Limb (tissue), 2 donors: ENCODE data around the gene MPDZ.

Experiments used
- DNase-seq, 2 donors: peaks; one replicate each; pipeline ENCODE4 v3.0.0-alpha.2; 2016; ENCODE audit errors: extremely low spot score in 2 of 2

Gene MPDZ

DNA sequence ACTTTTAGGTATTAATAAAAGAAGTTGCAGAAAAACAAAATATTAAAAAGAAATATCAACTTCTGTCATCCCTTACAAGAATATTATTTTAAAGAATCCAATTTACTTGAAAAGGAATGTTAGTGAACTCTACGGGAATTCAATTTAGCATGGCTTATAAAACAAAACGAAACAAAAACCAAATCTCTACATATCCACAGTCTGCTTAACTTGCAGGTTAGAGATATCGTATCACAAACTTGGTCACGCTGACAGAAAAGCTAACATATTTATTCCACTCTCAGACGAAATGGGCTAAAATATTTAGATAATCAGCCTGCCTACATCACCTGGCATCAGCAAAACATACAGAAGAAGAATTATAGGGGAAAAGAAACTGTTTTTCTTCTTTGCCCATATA lies 92.7 kb downstream of the MPDZ start:
- DNase-seq: no peak

- no peak for DNase-seq
These were observed 93.4 kb downstream of the MPDZ start for GRCh38 chr9:13186091-13186490.

- peak in 1 of 2 donors; percentile 29 for DNase-seq
These were observed 97.8 kb downstream of the MPDZ start for GRCh38 chr9:13181652-13182051.

DNA sequence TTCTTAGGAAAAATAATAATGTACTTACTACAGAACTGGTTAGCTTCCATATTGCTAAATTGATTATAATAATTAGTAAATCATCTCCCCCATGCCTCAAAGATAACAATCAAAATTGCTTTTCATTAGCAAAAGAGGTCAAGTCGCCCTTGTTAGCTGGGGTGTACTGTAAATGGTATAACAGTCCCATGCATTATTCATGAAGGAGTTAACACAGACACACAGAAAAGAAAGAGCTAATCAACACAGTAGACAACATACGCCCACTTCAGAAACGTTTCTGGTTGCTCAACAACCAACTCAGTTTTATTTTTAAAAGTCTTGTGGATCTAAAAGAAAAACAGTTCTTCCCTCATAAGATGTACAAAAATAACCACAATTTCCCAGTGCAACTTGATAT lies 100.2 kb downstream of the MPDZ start:
- no peak for DNase-seq

GRCh38 chr9:13175732-13176131 lies 103.8 kb downstream of the MPDZ start:
- DNase-seq: no peak

DNA sequence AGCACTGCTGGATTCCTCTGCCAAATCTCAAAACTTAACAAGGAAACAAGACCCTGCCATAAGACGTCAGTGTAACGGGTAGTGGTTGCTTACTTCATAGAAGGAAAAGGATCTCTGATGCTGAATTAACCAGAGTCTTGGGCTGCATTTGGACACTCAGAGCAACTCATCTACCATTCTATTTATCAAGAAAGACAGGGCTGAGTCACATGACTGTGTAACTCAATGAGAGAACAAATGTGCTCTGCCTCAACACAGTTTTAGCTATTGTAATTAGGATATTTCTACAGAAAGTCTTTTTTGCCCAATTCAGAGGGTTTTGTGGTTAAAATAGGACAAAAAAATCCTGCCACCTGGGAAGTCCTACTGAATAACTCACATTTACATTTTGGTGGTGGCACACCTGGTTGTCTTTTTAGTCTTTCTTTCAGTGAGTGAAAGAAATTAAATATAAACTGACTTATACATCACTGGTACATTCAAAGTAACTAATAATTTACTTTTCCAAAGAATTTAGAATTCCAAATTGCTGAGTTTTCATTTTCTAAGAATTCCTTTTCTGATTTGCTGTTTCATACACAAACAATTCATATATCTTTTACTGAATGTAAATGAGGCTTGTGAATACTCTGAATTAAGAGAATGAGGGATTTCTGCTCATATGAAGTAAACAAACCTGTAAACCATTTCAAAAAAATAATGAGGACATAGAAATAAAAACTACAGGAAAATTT lies 104.4 kb downstream of the MPDZ start:
- DNase-seq: no peak

- DNase-seq: no peak
These were observed 105.9 kb downstream of the MPDZ start for GRCh38 chr9:13173553-13173952.

GRCh38 chr9:13171261-13171660 lies 108.2 kb downstream of the MPDZ start:
- no peak for DNase-seq

DNA sequence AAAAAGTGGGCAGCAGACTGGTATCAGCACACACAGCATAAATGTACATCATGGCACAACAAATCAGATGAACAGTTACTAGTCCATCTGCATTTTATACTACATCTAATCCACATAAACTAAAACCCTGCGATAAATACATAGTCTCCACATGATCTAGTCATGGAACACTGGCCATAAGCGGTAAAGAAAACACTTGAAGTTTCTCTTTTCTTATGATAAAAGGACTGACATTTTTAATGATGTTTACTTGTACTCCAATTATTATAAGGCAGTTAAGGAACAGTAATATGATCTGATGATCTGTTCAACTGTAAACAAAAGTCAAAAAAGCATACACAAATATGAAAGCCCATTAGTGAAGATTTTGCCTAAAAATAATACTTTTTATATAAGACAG lies 112.5 kb downstream of the MPDZ start:
- DNase-seq: no peak

GRCh38 chr9:13165956-13166355 lies 113.5 kb downstream of the MPDZ start:
- DNase-seq: no peak

GRCh38 chr9:13165236-13165945 lies 114.1 kb downstream of the MPDZ start:
- no peak for DNase-seq

GRCh38 chr9:13163946-13164345 lies 115.5 kb downstream of the MPDZ start:
- no peak for DNase-seq

DNA sequence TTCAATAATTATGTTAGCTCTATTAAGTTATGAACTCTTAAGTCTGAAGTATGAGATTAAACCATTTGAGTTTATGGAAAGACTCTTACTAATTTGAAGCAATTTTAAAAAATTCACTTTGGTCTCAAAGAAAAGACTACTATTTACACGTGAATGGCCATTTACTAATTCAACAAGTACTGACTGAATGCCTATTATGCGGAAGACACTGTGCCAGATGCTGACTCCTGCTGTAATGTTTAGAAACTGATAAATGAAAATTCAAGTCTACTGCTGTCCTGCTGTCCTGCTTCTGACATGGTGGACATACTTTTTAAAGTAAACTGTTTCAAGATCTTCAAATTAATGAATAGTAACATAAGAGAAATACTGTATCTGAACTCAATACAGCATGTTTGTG lies 116.2 kb downstream of the MPDZ start:
- no peak for DNase-seq

DNA sequence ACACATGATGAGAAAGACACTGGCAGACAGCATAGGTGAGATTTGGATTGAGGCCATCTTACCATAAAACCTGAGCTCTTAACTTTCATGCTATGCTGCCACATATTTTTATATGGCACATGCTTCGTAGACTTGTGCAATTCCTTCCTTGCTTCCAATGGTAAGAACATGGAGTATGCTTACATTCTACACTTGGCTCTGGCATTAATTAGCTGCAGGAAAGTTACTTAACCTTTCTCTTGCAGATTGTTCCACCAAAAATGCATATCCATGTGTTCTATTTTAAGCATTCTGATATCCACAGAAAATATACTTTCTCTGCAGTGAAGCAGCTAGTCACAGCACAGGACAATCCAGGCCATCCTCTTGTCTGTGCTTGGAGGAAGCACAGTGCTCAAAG lies 119.4 kb downstream of the MPDZ start:
- no peak for DNase-seq

DNA sequence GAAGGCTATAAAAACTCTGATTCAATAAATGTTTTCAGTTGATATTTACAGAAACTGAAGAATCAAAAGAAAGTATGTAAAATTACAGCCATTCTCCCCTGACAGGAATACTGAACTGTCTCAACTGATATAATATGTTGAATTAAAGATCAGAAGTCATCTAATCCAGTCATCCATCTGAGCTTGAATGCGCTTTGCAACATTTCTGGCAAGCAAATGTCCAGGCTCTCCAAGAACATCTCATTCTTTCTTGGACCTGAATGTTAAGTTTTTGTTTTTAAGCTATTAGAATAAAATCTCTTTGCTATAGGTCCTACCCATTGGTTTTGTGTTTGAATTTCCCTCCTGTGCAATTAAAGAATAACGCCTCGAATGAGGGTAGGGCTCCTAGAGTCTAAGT lies 120.5 kb downstream of the MPDZ start:
- DNase-seq: no peak

DNA sequence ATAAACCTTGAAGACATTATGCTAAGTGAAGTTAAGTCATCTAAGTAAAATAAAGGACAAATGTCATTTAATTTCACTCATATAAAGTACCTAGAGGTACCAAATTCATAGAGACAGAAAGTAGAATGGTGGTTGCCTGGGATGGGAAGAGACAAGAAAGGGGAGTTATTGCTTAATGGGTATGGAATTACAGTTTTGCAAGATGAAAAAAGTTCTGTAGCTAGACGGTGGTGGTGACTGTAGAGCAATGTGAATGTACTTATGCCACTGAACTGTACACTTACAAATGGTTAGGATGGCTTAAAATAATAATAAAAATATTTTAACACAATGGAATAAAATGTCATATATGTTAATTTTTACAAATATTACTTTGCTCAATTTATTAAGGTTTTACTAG lies 128.0 kb downstream of the MPDZ start:
- no peak for DNase-seq

- no peak for DNase-seq
These were observed 130.0 kb downstream of the MPDZ start for GRCh38 chr9:13149454-13149853.

DNA sequence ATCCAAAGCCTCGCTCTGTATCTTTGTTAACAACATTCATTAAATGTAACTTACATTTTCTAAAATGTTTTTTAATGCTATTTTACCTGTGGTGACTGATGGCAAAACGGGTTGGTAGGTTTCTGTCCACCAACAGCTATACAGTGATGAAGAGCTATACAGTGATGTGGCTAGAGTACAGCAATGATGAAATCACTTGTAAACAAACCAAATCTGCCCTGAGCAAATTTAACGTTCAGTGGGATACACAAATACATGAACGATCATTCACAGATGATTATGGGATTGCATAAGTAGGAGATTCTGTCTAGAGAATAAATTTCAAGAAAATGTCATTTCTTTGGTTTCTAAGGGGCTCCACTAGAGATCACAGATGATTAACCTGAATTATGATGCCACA lies 132.7 kb downstream of the MPDZ start:
- DNase-seq: no peak

DNA sequence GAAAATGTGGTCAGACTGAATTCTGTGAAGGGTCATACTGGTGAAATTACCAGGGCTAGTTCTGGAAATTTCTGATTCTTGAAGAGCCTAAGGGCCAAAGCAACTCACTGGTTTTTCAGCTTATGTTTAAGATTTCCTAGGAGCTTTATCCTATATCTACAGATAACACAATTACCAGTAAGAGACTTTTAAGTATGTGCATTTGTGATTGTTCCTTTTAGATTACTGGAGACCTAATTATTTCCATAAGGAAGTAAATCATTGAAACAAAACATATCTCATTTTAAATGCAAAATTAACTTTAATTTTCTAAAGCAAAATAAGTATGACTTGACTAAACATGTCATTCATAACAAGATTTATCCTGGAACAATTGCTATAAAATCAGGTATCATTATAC lies 134.2 kb downstream of the MPDZ start:
- no peak for DNase-seq

- peak in 1 of 2 donors; percentile 75 for DNase-seq
These were observed 135.2 kb downstream of the MPDZ start for GRCh38 chr9:13144166-13144775.

GRCh38 chr9:13143281-13143680 lies 136.2 kb downstream of the MPDZ start:
- no peak for DNase-seq

DNA sequence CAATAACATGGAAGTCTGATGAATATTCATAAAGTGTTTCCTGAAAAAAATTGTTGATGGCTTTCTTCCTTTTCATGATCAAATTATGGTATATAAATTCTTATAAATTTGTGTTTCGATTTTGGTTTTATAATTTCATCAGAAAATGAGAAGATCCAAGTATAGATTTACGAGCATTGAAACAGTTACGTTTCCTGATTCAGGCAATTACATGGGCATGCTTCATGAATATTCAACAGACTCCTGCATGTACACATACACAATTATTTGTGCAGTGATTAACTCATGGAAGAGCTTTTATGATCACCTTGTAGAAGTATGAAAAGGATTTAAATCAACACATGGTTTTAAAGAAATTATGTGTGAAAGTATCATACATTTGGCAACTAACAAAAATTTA lies 136.7 kb downstream of the MPDZ start:
- no peak for DNase-seq

- no peak for DNase-seq
These were observed 137.9 kb downstream of the MPDZ start for GRCh38 chr9:13141629-13142028.
